GM23338 (cell line): Measurements from ENCODE around the gene HARS2.

Experiments
- CREB1 ChIP-seq: fragments of 250-450 bp; sonication (Bioruptor Pico); IDR thresholded peaks from 2 replicates; pipeline ENCODE4 v1.5.0; 2020; ENCODE audit warnings: low read depth, mild to moderate bottlenecking, moderate library complexity
- CTCF ChIP-seq, 2 experiments: fragments of 200-600 bp in 1 of 2; sonication (generic) in 1 of 2; conservative IDR thresholded peaks; 2 replicates each; pipeline versions ENCODE4 v1.5.1 to v1.6.1; 2016 to 2017; ENCODE audit warnings: antibody characterized with exemption in 2 of 2, low read depth in 2 of 2, mild to moderate bottlenecking in 2 of 2, moderate library complexity in 1 of 2
- EZH2 ChIP-seq: fragments of 200-600 bp; sonication (generic); IDR thresholded peaks from one replicate; pipeline ENCODE4 v1.8.0; 2017; ENCODE audit warnings: antibody characterized with exemption, mild to moderate bottlenecking, low read depth; ENCODE audit not compliant: unreplicated experiment
- EZH2phosphoT487 ChIP-seq: fragments of 200-600 bp; sonication (generic); IDR thresholded peaks from one replicate; pipeline ENCODE4 v1.8.1; 2018; ENCODE audit warnings: antibody characterized with exemption; ENCODE audit not compliant: unreplicated experiment
- JUNB ChIP-seq: IDR thresholded peaks from one replicate; pipeline ENCODE4 v1.6.1; 2016; ENCODE audit warnings: antibody characterized with exemption; ENCODE audit not compliant: unreplicated experiment
- NANOG ChIP-seq: IDR thresholded peaks from 2 replicates; pipeline ENCODE4 v1.6.1; 2016; ENCODE audit warnings: antibody characterized with exemption, borderline replicate concordance
- POLR2AphosphoS5 ChIP-seq: IDR thresholded peaks from 2 replicates; pipeline ENCODE4 v1.6.1; 2016; ENCODE audit warnings: antibody characterized with exemption, low read depth
- STAT1 ChIP-seq: IDR thresholded peaks from one replicate; pipeline ENCODE4 v1.6.1; 2016; ENCODE audit warnings: antibody characterized with exemption; ENCODE audit not compliant: unreplicated experiment
- ZNF114 ChIP-seq: fragments of 250-450 bp; sonication (Bioruptor Pico); IDR thresholded peaks from 2 replicates; pipeline ENCODE4 v1.5.0; 2020; ENCODE audit warnings: mild to moderate bottlenecking, moderate library complexity
- ZNF331 ChIP-seq: fragments of 250-450 bp; sonication (Bioruptor Pico); IDR thresholded peaks from 2 replicates; pipeline ENCODE4 v1.5.0; 2020; ENCODE audit warnings: low read depth, mild to moderate bottlenecking, moderate library complexity
- TF ChIP-seq, protein P1 (sequence below): IDR thresholded peaks from one replicate; pipeline ENCODE4 v1.6.1; 2018; ENCODE audit warnings: antibody characterized with exemption; ENCODE audit not compliant: unreplicated experiment
- TF ChIP-seq, protein P2 (sequence below): IDR thresholded peaks from 2 replicates; pipeline ENCODE4 v1.6.1; 2016; ENCODE audit warnings: antibody characterized with exemption
- TF ChIP-seq, protein P3 (sequence below): fragments of 250-450 bp; sonication (Bioruptor Pico); IDR thresholded peaks from 2 replicates; pipeline ENCODE4 v1.5.0; 2020; ENCODE audit warnings: mild to moderate bottlenecking, moderate library complexity

DNA sequence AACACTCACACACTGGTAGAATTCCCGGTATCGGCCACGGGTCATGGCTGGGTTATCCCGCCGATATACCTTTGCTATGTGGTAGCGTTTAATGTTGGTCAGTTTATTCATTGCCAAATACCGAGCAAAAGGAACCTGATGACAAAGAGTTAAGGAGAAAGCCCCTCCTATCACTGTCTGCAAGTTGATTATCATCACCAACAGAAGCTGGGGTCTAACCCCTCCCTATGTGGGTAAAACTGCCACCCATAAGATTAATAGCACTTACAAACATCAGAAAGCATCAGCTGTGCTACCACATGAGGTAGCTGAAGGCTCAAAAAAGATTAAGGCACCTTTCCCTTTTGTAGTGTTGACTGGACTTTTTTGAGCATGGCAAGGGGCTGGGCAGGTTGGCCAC lies 12.3 kb upstream of the HARS2 start:
- no peak for TF ChIP-seq CTCF (conservative IDR thresholded peaks at IDR 0.05; ENCODE audit: low read depth in 2 of 2)
- TF ChIP-seq, protein P1, sequence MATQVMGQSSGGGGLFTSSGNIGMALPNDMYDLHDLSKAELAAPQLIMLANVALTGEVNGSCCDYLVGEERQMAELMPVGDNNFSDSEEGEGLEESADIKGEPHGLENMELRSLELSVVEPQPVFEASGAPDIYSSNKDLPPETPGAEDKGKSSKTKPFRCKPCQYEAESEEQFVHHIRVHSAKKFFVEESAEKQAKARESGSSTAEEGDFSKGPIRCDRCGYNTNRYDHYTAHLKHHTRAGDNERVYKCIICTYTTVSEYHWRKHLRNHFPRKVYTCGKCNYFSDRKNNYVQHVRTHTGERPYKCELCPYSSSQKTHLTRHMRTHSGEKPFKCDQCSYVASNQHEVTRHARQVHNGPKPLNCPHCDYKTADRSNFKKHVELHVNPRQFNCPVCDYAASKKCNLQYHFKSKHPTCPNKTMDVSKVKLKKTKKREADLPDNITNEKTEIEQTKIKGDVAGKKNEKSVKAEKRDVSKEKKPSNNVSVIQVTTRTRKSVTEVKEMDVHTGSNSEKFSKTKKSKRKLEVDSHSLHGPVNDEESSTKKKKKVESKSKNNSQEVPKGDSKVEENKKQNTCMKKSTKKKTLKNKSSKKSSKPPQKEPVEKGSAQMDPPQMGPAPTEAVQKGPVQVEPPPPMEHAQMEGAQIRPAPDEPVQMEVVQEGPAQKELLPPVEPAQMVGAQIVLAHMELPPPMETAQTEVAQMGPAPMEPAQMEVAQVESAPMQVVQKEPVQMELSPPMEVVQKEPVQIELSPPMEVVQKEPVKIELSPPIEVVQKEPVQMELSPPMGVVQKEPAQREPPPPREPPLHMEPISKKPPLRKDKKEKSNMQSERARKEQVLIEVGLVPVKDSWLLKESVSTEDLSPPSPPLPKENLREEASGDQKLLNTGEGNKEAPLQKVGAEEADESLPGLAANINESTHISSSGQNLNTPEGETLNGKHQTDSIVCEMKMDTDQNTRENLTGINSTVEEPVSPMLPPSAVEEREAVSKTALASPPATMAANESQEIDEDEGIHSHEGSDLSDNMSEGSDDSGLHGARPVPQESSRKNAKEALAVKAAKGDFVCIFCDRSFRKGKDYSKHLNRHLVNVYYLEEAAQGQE = no peak
- no peak for TF ChIP-seq POLR2AphosphoS5
- no peak for TF ChIP-seq CREB1
- TF ChIP-seq EZH2phosphoT487 = no peak
- no peak for TF ChIP-seq STAT1
- no peak for TF ChIP-seq JUNB
- TF ChIP-seq EZH2 = no peak
- TF ChIP-seq, protein P2, sequence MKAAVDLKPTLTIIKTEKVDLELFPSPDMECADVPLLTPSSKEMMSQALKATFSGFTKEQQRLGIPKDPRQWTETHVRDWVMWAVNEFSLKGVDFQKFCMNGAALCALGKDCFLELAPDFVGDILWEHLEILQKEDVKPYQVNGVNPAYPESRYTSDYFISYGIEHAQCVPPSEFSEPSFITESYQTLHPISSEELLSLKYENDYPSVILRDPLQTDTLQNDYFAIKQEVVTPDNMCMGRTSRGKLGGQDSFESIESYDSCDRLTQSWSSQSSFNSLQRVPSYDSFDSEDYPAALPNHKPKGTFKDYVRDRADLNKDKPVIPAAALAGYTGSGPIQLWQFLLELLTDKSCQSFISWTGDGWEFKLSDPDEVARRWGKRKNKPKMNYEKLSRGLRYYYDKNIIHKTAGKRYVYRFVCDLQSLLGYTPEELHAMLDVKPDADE = no peak
- TF ChIP-seq, protein P3, sequence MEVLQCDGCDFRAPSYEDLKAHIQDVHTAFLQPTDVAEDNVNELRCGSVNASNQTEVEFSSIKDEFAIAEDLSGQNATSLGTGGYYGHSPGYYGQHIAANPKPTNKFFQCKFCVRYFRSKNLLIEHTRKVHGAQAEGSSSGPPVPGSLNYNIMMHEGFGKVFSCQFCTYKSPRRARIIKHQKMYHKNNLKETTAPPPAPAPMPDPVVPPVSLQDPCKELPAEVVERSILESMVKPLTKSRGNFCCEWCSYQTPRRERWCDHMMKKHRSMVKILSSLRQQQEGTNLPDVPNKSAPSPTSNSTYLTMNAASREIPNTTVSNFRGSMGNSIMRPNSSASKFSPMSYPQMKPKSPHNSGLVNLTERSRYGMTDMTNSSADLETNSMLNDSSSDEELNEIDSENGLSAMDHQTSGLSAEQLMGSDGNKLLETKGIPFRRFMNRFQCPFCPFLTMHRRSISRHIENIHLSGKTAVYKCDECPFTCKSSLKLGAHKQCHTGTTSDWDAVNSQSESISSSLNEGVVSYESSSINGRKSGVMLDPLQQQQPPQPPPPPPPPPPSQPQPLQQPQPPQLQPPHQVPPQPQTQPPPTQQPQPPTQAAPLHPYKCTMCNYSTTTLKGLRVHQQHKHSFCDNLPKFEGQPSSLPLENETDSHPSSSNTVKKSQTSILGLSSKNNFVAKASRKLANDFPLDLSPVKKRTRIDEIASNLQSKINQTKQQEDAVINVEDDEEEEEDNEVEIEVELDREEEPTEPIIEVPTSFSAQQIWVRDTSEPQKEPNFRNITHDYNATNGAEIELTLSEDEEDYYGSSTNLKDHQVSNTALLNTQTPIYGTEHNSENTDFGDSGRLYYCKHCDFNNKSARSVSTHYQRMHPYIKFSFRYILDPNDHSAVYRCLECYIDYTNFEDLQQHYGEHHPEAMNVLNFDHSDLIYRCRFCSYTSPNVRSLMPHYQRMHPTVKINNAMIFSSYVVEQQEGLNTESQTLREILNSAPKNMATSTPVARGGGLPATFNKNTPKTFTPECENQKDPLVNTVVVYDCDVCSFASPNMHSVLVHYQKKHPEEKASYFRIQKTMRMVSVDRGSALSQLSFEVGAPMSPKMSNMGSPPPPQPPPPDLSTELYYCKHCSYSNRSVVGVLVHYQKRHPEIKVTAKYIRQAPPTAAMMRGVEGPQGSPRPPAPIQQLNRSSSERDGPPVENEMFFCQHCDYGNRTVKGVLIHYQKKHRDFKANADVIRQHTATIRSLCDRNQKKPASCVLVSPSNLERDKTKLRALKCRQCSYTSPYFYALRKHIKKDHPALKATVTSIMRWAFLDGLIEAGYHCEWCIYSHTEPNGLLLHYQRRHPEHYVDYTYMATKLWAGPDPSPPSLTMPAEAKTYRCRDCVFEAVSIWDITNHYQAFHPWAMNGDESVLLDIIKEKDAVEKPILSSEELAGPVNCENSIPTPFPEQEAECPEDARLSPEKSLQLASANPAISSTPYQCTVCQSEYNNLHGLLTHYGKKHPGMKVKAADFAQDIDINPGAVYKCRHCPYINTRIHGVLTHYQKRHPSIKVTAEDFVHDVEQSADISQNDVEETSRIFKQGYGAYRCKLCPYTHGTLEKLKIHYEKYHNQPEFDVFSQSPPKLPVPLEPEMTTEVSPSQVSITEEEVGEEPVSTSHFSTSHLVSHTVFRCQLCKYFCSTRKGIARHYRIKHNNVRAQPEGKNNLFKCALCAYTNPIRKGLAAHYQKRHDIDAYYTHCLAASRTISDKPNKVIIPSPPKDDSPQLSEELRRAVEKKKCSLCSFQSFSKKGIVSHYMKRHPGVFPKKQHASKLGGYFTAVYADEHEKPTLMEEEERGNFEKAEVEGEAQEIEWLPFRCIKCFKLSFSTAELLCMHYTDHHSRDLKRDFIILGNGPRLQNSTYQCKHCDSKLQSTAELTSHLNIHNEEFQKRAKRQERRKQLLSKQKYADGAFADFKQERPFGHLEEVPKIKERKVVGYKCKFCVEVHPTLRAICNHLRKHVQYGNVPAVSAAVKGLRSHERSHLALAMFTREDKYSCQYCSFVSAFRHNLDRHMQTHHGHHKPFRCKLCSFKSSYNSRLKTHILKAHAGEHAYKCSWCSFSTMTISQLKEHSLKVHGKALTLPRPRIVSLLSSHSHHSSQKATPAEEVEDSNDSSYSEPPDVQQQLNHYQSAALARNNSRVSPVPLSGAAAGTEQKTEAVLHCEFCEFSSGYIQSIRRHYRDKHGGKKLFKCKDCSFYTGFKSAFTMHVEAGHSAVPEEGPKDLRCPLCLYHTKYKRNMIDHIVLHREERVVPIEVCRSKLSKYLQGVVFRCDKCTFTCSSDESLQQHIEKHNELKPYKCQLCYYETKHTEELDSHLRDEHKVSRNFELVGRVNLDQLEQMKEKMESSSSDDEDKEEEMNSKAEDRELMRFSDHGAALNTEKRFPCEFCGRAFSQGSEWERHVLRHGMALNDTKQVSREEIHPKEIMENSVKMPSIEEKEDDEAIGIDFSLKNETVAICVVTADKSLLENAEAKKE (CRISPR knock-in tag) = no peak
- no peak for TF ChIP-seq NANOG
- no peak for TF ChIP-seq ZNF331 (CRISPR knock-in tag)
- TF ChIP-seq ZNF114 (CRISPR knock-in tag) = no peak
